ENCODE measurements around the gene SHTN1. TPM values are rescaled to one million over a fixed set of nuclear protein-coding genes. Genes with fewer than 3 reads are reported as not detected.

The SHTN1 gene
- total RNA-seq, 1 donor from 2014 or later = 12.0 TPM

DNA sequence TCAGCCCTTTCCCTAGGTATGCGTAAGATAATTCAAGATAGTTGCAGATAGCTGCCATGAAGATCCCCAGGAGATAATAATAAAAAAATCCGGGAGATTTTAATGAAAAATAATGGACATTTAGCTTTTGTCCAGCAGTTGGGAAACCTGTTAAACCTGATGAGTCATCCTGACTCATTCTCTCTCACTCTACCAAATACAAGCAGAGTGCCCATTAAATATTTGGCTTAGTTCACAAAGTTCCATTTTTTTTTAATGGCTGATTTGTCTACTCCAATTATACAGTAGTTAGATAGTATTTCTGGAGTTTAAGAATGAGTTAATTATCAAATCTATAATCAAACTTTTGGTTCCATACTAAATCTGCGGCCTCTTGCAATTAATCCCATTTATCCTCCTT lies 2.1 kb upstream of the SHTN1 start:
- H3K27me3 ChIP-seq (ENCODE audit: control insufficient read depth, insufficient read depth, low read length) = no peaks in the 10 kb centered on the region
- peak; percentile 44 for DNase-seq (ENCODE audit: low read depth)
- H3K4me3 ChIP-seq (ENCODE audit: low read depth, low read length) = no peak overlapping the region

DNA sequence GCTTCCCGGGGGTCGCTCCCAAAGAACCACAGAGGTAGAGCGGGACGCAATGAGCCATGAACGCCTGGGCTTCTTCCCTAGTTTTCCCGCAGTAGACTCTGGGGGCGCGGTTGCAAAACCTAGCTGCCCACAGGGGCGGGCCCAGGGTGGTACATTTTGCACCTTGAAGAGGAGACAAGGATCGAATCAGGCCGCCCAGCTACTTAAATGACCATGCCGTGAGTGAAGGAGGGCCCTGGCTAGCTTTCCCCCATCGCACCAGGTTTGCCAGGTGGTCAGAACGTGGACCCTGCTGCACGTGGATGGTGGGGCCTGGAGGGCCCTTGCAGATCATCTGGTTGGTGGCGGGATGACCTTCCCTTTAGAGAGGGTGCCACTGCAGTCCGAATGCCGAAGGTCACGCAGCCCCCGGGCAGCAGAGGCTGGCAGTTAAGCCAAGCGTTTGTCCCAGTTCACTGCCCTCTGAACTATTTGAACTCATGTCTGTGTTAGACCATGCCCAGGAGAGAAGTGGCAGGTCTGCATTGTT lies 604 bp upstream of the SHTN1 start:
- no peak for DNase-seq (ENCODE audit: low read depth)
- peak; percentile 32 for TF ChIP-seq CTCF (IDR thresholded peaks at IDR 0.05; ENCODE audit: insufficient read depth, low read length, poor library complexity, severe bottlenecking)

More for the DNA sequence above, 2.1 kb upstream of the SHTN1 start:
- no peak for TF ChIP-seq CTCF (IDR thresholded peaks at IDR 0.05; ENCODE audit: insufficient read depth, low read length, poor library complexity, severe bottlenecking)
- H3K36me3 ChIP-seq (ENCODE audit: control insufficient read depth, insufficient read depth, low read length) = no peaks in the 10 kb centered on the region

GRCh38 chr10:117004227-117005025 lies 561 bp downstream of the SHTN1 start:
- Histone ChIP-seq H3K4me3 (ENCODE audit: low read depth, low read length) (peak overlapping the region; percentile 83), H3K27me3 (ENCODE audit: control insufficient read depth, insufficient read depth, low read length) (no peaks in the 10 kb centered on the region), H3K36me3 (ENCODE audit: control insufficient read depth, insufficient read depth, low read length) (no peaks in the 10 kb centered on the region)
- no peak for DNase-seq (ENCODE audit: low read depth)
- no peak for TF ChIP-seq CTCF (IDR thresholded peaks at IDR 0.05; ENCODE audit: insufficient read depth, low read length, poor library complexity, severe bottlenecking)

More for the DNA sequence above, 604 bp upstream of the SHTN1 start:
- H3K4me3 ChIP-seq (ENCODE audit: low read depth, low read length) = peak overlapping the region; percentile 83
- H3K27me3 ChIP-seq (ENCODE audit: control insufficient read depth, insufficient read depth, low read length) = no peaks in the 10 kb centered on the region
- no peaks in the 10 kb centered on the region for H3K36me3 ChIP-seq (ENCODE audit: control insufficient read depth, insufficient read depth, low read length)

GRCh38 chr10:117003336-117003735 lies 1.7 kb downstream of the SHTN1 start:
- TF ChIP-seq CTCF (IDR thresholded peaks at IDR 0.05; ENCODE audit: insufficient read depth, low read length, poor library complexity, severe bottlenecking) = no peak
- H3K4me3 ChIP-seq (ENCODE audit: low read depth, low read length) = no peak overlapping the region
- no peak for DNase-seq (ENCODE audit: low read depth)
- H3K36me3 ChIP-seq (ENCODE audit: control insufficient read depth, insufficient read depth, low read length) = no peaks in the 10 kb centered on the region
- no peaks in the 10 kb centered on the region for H3K27me3 ChIP-seq (ENCODE audit: control insufficient read depth, insufficient read depth, low read length)

GRCh38 chr10:117002206-117002605 lies 2.8 kb downstream of the SHTN1 start:
- Histone ChIP-seq H3K36me3 (ENCODE audit: control insufficient read depth, insufficient read depth, low read length) (no peaks in the 10 kb centered on the region), H3K27me3 (ENCODE audit: control insufficient read depth, insufficient read depth, low read length) (no peaks in the 10 kb centered on the region), H3K4me3 (ENCODE audit: low read depth, low read length) (no peak overlapping the region)
- DNase-seq (ENCODE audit: low read depth) = no peak
- no peak for TF ChIP-seq CTCF (IDR thresholded peaks at IDR 0.05; ENCODE audit: insufficient read depth, low read length, poor library complexity, severe bottlenecking)

All from kidney epithelial cell (primary cell).